ENCODE data around the gene HES1.
"Not testable (repeated sequence)": the region's sequence is repeated elsewhere in the genome, so short reads cannot be mapped to it uniquely, and the experiment has no call there.

The HES1 gene

DNA sequence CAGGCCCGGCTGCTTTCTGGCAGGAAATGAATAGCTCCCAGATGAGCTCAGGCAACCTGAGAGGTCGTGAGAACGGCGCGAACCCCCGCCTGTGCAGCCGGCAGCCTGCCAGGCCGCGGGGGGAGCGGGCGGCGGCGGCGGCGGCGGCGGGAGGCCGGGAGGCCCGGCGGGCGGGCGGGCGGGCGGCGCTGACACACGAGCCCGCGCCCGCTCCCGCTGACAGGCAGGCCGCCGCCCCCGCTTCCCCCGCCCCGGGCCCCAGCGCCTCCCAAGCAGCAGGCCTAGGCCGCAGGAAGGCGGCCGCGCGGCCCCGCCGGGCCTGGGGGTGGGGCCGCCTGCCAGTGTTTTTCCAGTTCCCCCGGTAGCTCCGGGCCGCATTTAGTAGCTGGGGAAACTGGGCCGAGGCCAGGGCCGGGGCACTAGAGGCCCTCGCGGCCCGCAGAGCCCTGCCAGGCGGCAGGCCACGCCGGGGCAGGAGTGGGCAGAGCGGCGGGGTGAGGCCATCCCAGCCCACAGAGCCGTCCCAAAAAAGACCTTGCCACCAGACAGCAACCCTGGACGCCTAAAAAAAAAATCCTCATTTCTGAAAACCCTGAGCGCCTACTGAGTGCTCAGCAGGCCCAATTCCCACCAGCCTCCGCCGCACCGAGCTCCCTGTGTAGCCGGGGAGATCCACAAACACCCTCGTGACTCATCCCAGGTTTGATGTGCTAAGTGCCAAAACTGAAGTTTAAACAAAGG is 5.6 kb downstream of the HES1 start:
- peak; percentile 92 for DNase-seq (ENCODE audit: low spot score)

DNA sequence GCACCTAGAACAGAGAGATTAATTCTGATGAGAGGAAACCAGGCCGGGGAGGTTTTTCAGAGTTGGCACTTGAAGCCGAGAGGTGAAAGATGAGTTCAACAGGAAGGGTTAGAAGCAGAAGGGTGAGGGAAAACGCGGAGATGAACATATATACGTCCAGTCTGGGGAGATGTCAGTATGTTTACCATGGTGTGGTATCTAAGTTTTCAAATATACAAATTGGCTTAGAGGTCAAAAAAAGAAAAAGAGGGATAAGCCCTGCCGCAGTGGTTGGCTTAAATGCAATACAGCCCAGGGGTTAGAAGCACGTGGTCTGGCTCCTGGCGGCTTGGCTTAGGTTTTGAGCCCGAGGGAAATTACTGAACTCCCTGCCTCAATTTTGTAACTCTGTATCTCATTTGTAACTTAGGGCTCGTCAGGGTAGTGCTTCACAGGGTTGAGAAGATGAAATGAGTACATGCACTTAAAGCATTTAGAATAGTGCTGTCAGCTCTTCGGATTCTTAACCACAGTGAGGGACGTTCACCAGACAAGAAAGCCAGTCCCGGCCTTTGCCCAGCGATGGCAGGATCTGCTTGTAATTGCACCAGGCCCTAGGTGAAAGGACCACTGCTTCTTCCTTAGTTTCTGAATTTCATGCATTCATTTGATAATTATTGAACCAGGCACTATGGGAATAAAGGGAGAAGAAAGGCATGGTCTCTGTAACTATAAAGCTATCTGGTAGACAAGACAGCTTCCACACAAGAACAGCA is 6.4 kb downstream of the HES1 start:
- DNase-seq (ENCODE audit: low spot score), result no peak

DNA sequence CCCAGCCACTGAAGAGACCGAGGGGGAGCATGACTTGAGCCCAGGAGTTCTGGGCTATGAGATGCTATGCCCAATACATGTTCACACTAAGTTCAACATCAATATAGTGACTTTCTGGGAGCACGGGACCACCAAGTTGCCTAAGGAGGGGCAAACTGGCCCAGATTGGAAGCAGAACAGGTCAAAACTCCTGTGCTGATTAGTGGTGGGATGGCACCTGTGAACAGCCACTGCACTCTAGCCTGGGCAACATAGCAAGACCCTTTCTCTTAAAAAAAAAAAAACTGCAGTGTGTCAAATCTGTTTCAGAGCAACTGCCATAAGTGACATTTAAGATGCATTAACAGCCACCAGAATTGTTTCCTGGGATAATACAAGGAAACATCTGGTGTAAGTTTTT is 9.8 kb downstream of the HES1 start:
- DNase-seq (ENCODE audit: low spot score), result no peak

DNA sequence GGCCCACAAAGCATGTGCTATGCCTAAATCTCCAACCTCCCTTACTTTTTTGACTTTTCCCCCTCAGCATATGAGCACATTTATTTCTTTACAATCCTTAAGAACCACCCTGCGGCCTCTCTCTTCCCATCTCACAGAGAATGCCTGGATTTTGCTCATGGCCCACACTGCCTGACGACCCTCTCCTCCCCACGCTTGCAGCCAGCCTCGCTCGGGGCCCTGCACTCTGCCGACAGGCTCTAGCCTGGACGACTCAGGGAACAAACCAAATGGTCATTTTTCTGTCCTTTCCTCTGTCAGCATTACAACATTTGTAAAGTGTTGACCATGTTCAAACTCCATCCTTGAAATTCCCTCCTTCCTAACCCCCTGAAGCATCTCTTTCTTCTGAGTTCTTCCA is 11.7 kb downstream of the HES1 start:
- DNase-seq (ENCODE audit: low spot score), result no peak

DNA sequence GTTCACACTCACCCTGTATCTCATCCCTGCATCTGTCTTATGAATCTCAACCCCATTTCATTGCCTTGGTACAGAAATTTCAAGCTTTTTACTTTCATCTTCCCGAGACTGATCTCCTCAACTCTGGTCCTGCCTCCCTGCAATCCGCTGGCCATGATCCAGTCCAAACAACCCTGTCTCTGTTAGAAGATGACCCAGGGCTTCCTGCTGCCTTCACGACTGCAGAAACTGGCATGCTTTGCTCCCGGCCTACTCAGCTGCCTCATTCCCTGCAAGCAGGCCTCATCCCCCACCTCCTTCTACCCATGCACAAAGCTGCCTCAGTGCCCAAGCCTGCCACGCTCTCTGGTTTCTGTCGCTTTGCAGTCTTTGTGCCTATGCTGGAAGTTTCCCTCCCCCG is 12.4 kb downstream of the HES1 start:
- DNase-seq (ENCODE audit: low spot score), result no peak

DNA sequence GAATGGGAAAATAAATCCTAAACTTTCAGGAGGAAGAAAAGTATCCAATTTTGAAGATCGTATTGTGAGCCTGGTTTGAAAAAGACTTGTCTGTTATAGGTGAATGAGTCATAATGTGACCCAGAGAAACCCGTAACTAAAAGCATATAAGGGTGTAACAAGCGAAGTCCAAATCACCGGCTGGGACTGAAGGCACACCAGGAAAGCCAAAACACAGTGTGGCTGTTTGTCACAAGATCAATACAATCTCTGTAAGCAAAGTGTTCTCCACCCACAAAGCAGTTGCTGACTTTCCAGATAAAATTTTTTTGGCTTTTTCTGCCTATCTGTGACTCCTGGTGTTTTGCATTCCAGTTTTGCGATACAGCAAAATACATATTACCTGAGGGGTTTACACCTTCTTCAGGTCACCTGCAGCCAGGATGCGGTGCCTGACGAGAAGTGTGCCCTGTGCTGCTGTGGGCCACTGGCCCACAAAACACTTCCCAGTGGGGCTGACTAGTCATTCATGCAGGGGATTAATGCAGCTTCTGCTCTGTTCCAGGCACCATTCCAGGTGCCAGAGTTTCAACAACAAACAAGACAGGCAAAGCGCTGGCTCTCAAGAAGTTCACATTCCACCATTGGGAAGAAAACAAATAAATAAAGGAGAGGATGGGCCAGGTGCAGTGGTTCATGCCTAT is 14.4 kb downstream of the HES1 start:
- DNase-seq (ENCODE audit: low spot score), result no peak

DNA sequence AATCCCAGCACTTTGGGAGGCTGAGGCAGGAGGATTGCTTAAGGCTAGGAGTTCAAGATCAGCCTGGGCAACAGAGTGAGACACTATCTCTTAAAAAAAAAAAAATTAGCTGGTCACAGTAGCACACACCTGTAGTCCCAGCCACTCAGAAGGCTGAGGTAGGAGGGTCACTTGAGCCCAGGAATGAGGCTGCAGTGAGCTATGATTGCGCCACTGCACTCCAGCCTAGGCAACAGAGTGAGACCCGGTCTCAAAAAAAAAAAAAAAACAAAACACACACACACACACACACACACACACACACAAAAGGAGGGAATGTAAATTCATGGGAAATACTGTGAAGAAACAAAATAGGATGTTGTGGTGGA is 15.0 kb downstream of the HES1 start:
- DNase-seq (ENCODE audit: low spot score), result not testable (repeated sequence)

DNA sequence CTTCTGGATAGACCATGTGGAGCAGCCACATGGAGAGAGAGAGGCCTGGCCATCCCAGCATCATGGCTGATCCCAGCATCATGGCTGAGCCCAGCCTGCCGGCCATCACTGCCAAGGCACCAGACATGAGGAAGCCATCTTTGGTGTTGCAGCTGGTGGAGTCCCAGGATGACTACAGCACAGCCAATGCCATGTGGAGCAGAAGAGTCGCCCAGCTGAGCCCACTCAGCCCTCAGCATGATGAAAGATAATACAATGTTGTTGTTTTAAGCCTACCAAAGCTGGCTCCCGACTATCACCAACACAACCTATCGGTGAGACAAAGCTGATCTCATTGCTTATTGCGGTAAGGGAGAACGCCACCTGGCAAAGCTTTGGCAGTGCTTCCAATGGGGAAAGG is 18.4 kb downstream of the HES1 start:
- no peak for DNase-seq (ENCODE audit: low spot score)

DNA sequence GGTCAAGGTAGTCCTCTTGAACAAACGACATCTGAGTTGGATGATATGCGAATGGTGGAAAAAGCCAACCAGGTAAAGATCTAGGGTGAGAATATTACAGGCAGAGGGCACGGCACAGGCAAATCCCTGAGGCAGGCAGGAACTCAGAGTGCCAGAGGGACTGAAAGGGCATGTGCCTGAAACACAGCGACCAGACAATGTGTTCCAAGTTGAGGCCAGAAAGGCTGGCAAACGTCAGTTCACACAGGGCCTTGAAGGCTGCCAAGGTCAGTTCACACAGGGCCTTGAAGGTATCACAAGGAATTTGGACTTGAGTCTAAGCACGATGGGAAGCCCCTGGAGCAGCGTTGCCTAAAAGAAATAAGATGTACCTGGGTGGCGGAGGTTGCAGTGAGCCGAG is 20.1 kb downstream of the HES1 start:
- no peak for DNase-seq (ENCODE audit: low spot score)

DNA sequence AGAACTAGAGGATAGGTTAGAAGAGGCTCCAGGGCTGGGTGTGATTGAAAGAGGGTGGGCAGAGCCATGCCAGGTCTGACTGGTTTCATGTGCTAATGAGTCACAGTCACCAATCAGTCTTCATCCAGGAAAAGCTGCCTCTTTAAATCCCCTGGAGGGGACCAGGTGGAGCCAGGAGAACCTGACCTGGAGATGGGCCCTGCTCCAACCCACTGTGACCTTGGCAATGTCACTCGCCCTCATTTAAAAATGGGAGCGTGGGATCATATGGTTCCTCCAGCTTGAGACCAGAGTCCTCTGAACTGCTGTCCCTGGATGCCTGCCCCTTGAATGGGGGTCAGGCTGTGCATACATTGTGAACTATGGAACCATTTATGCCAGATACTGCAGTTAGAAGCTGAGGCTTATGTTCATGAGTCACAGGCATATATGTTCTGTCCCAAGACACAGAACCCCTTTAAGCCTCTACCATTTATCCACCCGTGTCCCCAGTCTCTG is 23.0 kb downstream of the HES1 start:
- no peak for DNase-seq (ENCODE audit: low spot score)

DNA sequence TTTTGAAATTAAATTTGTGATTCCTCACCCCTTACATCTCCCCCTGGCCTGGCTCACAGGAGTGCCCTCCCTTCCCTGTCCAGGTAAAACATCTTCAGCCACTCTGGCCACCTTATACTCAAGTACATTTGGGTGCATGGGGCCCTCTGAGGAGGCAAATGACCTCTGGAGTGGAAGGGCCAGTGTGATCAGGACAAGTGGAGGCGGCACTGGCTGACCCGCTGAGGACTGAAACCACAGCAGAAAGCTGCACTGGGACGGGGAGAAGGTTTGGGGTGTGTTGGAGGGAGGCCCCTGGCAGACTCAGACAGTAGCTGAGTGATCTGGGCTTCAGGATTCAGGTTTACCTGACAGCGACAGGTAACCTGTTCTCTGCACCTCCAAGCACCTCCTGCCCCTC is 24.2 kb downstream of the HES1 start:
- DNase-seq (ENCODE audit: low spot score), result no peak

DNA sequence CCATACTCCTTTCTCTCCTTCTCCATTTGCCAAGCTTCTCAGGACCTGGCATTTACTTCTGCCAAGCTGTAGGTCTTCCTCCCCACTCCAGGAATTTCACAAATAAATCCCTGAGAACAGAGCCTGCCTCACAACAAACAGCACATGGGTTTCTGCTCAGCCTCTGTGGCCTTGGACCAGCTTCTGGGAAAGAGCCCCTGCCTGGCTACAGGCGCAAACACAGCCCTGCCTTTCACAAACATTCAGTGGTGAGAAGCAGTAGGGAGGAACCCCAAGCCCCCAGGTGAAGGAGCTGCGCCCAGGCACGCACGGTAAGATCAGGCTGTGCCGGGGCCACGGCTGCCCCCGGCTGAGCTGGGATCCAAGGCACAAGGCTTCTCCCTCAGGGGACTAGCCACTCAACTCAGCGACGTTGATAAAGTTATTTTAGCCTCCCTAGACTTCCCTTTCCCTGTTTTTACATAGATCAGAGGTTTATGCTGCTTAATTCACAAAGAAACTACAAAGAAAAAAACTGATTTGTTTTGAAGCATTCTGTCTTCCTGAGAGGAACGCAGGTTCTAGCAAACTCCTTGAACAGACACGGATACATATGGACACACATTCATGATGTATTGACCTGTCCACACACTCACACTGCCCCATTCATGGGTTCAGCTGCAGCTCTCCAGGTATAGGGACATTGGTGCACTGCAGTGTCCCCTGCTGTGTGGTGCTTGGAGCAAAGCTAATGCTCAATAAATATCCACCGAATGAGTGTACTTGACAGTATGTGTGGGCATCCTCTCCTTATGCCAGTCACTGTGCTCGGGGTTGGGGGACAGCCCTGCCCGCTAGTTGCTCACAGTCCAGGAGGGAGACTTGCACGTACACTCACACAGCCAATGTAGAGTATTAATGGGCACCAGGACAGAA is 25.4 kb downstream of the HES1 start:
- no peak for DNase-seq (ENCODE audit: low spot score)

DNA sequence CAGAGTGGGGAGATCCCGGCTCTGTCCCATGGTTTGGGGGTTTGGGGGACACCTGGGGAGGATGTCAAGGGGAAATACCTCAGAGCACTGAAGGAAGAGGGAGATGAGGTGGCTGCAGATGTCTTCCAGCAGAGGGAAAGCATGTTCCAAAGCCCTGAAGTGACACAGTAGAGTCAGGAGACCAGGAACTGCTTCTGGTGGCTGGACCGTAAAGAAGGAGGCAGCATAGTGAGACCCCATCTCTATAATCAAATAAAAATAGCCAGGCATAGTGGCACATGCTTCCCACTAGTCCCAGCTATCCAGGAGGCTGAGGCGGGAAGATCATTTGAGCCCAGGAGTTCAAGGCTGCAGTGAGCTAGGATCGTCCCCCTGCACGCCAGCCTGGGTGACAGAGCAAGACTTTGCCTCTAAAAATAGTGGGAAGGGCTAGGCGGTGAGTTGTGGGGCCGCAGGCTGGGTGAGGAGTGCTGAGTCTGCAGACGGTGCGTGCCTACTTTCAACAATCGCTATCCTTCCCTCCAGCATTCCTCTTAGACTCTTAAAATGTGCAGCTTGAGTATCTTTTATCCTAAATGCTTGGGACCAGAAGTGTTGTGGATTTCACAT is 26.2 kb downstream of the HES1 start:
- DNase-seq (ENCODE audit: low spot score), result no peak

DNA sequence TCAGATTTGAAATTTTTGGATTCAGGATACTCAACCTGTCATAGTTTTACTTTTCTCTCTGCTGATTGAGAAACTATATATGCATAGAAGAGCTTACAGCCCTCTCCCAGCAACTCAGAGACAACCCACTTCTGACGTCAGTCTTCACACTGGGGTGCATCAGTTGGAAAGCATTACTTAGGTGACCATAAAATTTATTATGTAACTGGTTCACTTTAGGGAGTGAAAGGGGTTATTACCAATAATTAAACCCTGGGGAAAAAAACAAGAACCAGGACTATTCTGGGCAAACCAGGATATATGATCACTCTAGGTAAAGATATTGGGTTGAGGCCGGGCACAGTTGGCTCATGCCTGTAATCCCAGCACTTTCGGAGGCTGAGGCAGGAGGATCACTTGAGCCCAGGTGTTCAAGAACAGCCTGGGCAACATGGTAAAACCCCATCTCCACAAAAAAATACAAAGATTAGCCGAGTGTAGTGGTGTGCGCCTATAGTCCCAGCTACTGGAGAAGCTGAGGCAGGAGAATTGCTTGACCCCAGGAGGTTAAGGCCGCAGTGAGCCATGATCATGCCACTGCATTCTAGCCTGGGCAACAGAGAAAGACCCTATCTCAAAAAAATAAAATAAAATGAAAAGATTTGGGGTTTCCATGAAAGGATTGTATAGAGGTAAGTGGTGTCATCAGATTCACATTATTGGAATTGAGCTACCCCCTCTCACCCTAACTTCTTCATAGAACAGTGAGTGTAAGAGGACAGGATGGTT is 27.1 kb downstream of the HES1 start:
- DNase-seq (ENCODE audit: low spot score), result no peak

DNA sequence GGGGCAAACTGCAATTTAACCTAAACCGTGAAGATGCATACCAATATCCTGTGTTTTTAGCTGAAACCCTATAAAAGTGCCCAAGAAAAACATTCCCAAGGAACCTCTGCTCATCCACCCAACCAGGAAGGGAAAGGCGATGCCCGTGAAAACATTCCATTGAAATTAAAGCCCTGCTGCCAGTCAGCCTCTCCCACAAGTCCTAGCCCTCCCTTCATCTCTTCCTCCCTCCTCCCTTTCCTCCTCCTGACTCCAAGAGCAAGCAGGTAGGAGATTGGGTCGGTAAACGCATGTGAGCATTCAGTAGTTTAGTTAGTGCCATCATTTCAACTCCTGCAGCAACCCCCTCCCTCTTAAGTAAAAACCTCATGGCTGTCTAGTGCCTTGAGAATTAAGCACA is 27.7 kb downstream of the HES1 start:
- no peak for DNase-seq (ENCODE audit: low spot score)

DNA sequence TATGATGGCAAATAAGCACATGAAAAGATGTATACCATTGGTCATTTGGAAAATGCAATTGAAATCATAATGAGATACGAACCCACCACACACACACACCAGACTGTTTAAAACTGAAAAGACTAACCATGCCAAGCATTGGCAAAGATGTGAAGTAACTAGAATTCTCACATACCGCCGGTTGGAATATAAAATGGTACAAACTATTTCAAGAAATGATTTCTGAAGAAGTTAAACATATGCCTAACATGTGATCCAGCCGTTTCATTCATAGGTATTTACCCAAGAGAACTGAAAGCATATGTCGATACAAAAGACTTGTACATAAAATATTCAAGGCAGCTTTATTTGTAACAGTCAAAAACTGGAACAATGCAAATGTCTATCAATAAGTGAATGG is 28.9 kb downstream of the HES1 start:
- DNase-seq (ENCODE audit: low spot score), result no peak

DNA sequence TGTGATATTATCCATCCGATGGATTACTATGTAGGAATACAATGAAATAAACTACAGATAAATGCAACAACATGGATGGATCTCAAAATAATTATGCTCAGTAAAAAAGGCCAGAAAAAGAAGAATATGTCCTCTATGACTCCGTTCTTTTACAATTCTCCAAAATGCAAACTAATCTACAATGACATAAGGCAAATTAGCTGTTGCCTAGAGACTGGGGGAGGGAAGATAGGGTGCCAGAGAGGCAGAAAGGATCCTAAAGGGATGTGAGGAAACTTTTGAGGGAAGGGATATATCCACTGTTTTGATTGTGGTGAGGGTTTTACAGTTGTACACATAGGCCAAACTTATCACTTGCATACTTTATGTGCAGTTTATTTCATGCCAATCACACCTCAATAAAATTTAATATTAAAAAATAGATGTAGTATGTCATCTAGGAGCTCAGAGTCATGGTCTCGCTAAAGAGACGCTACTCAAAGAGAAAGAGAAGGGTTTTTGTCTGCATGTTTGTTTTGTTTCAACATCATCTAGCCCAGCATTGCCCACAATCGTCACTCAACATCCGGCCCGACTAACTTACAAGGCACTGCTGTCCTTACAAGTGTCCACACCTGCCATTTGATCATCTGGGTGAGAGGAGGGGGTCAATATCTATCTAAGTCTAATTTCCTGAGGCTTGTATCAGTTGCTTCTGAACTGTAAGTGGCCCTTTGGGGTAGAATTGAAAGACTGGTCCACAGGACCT is 29.5 kb downstream of the HES1 start:
- no peak for DNase-seq (ENCODE audit: low spot score)

DNA sequence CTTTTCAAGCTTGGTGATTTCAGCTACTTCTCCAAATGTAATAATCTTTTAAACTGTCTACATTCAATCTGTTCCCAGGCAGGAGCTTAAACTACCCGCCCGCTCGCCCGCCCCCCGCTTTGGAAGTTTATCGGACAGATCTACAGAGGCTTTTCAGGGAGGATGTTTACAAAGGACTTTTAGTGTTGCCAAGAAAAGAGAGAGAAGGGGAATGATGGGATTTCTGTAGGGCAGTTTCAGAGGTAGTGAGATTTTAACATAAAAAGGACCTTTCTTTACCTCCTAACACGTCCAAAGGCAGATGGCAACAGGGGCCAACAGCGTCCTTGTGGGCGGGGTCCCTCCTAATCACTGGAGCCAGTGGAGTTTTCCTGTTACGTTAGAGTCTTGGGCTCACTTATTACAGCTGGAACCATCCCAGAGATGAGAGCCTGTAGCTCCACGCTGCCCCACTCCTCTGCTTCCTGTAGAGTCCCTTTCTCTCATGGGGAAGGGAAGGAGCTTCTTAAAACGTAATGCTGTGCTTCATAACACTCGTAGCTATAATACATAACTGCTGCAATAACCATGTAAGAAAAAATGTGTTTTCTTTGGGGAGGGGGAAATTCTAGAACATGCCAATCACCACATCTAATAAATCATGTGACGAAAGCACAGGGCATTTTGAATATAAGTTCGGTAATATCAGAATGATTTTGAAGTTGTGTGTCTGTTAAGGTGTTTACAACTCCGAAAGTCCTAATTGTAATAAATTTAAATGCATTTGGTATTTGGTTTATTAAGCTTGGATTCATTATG is 30.9 kb downstream of the HES1 start:
- no peak for DNase-seq (ENCODE audit: low spot score)
